NCI-H2029 (cell line): ENCODE results near the gene PTPA.

ENCODE experiments used
- DNase-seq: peaks from one replicate; lab custom pipeline; 2025; lab: John Stamatoyannopoulos, UW

The PTPA gene

DNA sequence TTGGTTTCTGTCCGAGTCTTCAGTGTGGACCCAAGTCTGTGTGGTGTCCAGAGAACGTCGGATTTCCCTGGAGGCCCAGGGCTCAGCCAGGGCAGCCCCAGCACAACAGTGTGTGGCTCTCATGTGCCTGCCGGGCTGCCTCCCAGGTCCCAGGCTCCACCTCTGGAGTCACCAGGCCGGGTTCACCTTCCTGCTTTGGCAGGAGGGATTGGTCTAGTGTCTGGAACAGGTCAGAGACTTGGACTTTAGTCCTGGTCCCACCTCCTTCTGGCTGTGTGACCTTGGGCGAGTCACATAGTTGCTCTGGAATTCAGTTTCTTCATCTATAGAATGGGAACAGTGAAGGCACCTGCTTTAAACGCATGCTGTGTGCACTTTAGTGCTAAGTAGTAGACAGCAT, 27.1 kb upstream of the PTPA start:
- DNase-seq, result no peak

DNA sequence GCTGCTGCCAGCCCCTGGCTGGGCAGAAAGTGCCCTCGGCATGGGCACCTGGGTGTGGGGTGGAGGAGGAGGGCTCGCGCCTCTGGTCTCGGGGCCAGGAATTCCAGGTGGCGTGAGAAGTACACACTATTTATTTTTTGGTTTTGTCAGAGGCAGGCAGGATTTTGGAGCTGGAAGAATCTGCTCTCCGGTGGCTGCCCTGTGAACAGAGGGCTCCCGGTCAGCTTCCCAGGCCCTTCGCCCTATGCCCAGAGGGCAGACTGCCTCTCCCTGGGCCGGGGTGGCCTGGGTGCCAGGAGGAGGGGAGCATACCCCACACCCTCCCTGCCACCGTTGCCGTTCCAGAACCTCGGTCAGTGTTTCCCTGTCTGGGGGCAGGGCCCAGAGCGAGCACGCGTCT, 22.0 kb upstream of the PTPA start:
- no peak for DNase-seq

DNA sequence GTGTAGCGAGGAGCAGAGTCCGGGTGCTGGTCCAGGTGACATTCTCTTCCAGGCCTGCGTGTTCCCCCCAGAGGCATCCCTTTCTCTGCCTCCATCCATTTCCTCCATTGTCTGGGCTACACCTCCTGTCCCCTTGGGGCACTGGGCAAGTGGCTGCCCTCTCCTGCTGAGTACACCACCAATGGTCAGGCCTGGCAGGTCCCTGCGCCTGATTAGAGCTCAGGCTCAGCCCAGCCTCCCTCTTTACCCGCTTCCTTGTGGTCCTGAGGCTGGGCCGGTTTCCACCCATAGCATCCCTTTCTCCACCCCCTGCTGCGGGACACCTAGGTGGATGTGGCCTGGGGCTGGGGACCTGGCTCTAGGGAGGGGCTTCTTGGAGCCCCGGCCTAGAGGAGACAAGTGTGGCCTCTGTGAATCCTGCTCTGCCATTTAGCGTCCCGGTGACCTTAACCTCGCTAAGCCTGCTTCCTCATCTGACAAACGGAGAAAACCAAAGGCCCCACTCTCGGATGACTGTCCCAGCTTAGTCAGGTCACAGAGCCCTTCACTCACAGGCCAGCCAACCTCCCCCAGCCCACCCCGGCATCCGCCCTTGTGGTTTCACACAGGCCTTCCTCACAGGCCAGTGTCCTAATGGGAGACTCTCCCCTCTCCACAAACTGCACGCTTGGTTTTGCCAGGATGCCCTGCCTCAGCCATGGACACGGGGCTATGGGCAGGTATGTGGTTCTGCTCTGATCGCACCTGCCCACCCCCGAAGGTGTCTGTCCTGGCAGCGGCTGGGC, 17.4 kb upstream of the PTPA start:
- no peak for DNase-seq

- no peak for DNase-seq
Measured at GRCh38 chr9:129094387-129095169, 16.6 kb upstream of the PTPA start.

- DNase-seq, result no peak
Measured at GRCh38 chr9:129095170-129095667, 16.0 kb upstream of the PTPA start.

- DNase-seq, result no peak
Measured at GRCh38 chr9:129095908-129096307, 15.3 kb upstream of the PTPA start.

DNA sequence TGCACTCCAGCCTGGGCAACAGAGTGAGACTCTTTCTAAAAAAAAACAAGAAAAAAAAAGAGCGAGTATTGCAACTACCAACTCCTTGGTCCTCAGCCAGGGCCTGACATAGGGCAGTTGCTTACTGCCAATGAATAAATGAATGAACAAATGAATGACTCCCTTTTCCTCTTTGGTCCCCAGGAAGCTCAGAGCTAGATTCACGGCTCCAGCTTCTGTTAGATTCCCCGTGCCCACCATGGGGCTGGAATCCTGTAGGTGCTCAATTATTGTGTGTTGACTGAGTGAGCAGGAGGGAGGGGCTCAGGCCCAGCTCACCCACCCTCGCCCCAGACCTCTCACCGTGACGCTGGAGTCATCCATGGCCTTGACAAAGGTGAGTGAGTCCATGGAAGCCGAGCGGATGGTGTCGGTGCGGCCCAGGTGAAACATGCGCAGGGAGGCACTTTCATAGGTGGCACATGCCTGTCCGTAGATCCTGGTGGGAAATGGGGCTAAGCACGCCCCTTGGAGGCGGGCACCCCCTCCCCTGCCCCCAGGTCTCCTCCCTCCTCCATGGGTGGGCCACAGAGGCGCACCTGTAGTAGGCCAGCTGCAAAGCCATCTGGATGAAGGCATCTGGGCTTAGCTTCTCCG, 13.4 kb upstream of the PTPA start:
- no peak for DNase-seq

DNA sequence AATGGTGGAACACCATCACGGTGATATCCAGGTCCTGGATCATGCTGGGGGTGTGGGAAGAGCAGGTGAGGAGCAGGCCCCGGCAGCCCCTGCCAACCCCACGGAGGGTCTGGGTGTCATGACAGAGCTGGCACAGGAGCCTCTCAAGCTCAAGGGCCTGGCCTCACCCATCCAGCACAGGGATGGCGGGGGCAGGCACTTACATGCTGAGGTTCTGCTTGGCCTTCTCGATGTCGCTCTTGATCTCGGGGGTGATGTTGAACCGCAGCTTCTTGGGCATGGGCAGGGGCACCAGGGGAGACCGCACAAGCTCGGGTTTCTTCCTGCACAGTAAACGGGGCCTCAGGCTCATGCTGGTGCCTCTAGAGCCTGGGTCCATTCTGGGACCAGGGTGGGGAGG, 12.9 kb upstream of the PTPA start:
- DNase-seq, result no peak

GRCh38 chr9:129100383-129101169, 10.6 kb upstream of the PTPA start:
- no peak for DNase-seq

GRCh38 chr9:129101279-129101678, 9.9 kb upstream of the PTPA start:
- no peak for DNase-seq

DNA sequence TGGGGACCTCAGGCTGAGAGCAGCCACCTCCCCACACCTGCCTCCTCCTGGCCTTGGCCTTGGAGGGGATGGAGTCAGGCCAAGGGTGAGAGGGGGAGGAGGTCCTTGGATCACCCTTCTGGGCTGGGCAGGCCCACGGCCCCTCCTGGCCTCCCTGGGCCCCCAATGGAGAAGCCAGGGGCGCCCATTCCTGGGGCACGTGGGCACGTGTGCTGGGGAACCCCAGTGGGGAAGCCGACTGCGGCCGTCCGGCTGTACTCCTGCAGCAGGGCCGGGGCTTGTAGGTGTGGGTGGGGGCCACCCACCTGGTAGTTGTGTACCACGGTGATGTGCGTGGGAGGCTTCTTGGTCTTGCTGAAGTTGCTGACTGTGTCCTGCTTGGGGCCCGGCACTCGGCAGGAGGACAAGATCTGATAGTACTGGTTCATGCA, 9.1 kb upstream of the PTPA start:
- no peak for DNase-seq

- DNase-seq, result no peak
Measured at GRCh38 chr9:129102791-129103594, 8.2 kb upstream of the PTPA start.

- DNase-seq, result no peak
Measured at GRCh38 chr9:129103595-129103965, 7.6 kb upstream of the PTPA start.

- no peak for DNase-seq
Measured at GRCh38 chr9:129104051-129104450, 7.2 kb upstream of the PTPA start.

- DNase-seq, result no peak
Measured at GRCh38 chr9:129105857-129106694, 5.1 kb upstream of the PTPA start.

- no peak for DNase-seq
Measured at GRCh38 chr9:129107651-129108050, 3.6 kb upstream of the PTPA start.

DNA sequence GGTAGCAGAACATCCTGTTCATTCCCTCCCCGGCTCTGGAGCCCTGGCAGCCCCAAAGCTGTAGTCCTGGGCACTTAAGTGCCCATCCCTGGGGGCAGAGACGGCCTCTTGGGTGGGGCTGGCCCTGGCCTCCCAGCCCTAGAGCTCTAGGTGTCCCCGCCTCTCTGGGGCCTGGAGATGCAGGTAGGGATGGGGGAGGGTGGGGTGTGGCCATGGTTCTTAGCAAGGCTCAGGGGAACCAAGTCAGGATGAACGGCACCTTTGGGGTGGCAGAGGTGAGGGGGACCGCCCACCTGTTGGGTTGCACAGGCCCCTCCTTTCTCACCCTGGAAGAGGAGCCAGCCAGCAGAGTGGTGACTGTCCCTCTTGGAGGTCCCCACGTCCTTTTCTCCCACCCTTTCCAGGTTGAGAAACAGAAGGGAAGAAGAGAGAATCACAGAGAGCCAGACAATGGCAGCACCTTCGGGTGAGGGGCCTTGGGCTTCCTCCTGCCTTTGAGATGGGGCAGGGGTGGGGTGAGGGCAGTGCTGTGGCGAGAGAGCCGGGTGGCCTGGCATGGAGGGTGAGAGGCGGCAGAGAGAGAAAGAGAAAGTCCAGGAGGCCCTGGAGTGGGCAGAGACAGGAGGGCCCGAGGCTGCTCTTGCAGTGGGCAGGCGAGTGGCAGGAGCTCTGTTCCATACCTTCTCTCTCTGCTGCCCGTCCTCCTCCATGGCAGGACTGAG, 3.0 kb upstream of the PTPA start:
- no peak for DNase-seq

DNA sequence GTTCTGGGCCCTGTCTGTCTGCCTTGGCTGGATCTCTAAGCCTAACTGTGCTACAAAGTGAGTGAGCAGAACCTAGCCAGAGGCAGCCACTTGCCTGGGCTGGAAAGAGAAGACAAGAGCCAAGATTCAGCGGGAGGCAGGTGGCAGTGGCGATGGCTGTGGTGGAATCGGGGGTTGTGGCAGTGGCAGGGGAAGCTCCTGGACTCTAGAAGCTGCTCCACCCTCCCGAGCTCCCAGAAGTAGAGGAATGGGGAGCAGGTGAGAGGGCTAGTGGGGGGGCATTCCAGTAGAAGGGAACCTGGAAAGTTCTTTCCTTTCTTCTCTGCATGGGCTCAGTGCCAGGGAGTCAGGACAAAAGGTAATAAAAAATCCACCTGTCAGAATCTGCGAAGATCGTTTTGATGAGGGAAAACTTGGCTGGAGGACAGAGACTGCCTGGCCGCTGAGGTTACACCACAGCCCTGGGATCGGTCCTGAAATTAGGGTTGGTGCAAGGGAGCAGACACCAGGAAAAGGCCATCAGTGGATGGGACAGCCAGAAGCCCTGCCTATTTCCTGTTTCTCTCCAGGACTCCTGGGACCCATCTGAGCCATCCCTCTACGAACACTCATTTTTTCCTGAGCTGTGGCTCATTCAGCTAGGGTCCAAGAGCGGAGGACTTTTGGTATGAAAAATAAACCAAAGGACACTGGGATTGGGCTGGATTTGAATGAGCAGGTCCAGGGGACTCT, 2.2 kb upstream of the PTPA start:
- DNase-seq, result no peak

GRCh38 chr9:129109537-129109903, 1.7 kb upstream of the PTPA start:
- DNase-seq, result no peak
